ENCODE measurements around the gene GARRE1. TPM values are rescaled to one million over a fixed set of nuclear protein-coding genes. Genes with fewer than 3 reads are reported as not detected.
A peak's percentile ranks its signal among the peaks of the same experiment; 100 is the strongest.

Gene GARRE1
- total RNA-seq, 1 donor from 2014 or later = 20.1 TPM

DNA sequence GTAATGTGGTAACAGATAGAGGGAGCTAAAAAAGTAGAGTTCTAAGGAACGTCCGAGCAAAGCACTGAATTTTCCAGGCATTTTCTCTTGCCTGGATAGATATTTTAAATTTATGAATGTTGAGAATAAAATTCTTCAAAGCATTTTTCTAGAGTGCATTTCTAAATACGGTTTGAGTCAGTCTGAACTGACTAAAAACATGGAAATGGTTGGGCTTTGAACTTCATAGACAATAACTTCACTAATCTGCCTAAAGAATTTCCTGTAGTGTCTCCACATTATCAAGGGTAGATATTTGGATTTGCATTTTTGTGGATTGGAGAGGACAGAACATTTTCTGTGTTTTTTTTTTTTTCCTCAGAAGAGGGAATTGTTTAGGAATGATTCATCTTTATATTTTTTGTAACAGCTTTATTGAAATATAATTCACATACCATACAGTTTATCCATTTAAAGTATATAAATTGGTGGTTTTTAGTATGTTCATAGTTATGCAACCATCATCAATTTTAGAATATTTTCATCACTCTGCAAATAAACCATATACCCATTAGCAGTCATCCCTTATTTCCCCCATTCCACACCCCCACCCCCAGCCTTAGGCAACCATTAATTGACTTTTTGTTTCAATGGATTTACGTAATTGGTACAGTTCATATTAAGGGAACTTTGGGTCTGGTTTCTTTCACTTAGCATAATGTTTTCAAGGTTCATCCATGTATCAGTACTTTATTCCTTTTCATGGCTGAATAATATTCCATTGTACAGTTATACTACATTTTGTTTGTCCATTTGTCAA is 20.7 kb downstream of the GARRE1 start:
- Histone ChIP-seq H3K4me3 (ENCODE audit: insufficient read depth, low read depth, low read length) (no peak overlapping the region), H3K27me3 (ENCODE audit: insufficient read depth, low read length) (no peaks in the 10 kb centered on the region), H3K4me2 (ENCODE audit: low read length) (peak overlapping the region; percentile 84), H2AFZ (ENCODE audit: low read depth, low read length) (no peak overlapping the region), H3K27ac (ENCODE audit: low read depth, low read length) (peak overlapping the region; percentile 96), H3K9me3 (ENCODE audit: insufficient read depth, low read depth, low read length) (no peaks in the 10 kb centered on the region), H3K79me2 (ENCODE audit: insufficient read depth, low read length) (peaks cover 72% of the 10 kb centered on the region), H3K4me1 (ENCODE audit: insufficient read depth, low read length) (peaks cover 36% of the 10 kb centered on the region), H3K9ac (ENCODE audit: low read length) (peak overlapping the region; percentile 83), H4K20me1 (ENCODE audit: insufficient read depth, low read length) (no peaks in the 10 kb centered on the region), H3K36me3 (ENCODE audit: insufficient read depth, low read length) (no peaks in the 10 kb centered on the region)
- Mint-ChIP-seq H3K9me3 (ENCODE audit: unreplicated experiment) (no peaks in the 10 kb centered on the region), H3K27ac (ENCODE audit: unreplicated experiment) (peak overlapping the region; percentile 75), H3K4me3 (ENCODE audit: unreplicated experiment) (no peak overlapping the region), H3K36me3 (ENCODE audit: low read depth, unreplicated experiment) (peaks cover 4% of the 10 kb centered on the region), H3K4me1 (ENCODE audit: low read depth, unreplicated experiment) (peaks cover 26% of the 10 kb centered on the region), H3K27me3 (ENCODE audit: low read depth, unreplicated experiment) (no peaks in the 10 kb centered on the region)
- peak; percentile 97 for DNase-seq (ENCODE audit: low read depth)
- no peak for TF ChIP-seq EZH2 (IDR thresholded peaks at IDR 0.05; ENCODE audit: insufficient read depth, low read length)
- TF ChIP-seq, protein P1, sequence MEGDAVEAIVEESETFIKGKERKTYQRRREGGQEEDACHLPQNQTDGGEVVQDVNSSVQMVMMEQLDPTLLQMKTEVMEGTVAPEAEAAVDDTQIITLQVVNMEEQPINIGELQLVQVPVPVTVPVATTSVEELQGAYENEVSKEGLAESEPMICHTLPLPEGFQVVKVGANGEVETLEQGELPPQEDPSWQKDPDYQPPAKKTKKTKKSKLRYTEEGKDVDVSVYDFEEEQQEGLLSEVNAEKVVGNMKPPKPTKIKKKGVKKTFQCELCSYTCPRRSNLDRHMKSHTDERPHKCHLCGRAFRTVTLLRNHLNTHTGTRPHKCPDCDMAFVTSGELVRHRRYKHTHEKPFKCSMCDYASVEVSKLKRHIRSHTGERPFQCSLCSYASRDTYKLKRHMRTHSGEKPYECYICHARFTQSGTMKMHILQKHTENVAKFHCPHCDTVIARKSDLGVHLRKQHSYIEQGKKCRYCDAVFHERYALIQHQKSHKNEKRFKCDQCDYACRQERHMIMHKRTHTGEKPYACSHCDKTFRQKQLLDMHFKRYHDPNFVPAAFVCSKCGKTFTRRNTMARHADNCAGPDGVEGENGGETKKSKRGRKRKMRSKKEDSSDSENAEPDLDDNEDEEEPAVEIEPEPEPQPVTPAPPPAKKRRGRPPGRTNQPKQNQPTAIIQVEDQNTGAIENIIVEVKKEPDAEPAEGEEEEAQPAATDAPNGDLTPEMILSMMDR (IDR thresholded peaks at IDR 0.05; ENCODE audit: insufficient read depth, low read depth, low read length) = no peak
- FAIRE-seq = peak; percentile 70

DNA sequence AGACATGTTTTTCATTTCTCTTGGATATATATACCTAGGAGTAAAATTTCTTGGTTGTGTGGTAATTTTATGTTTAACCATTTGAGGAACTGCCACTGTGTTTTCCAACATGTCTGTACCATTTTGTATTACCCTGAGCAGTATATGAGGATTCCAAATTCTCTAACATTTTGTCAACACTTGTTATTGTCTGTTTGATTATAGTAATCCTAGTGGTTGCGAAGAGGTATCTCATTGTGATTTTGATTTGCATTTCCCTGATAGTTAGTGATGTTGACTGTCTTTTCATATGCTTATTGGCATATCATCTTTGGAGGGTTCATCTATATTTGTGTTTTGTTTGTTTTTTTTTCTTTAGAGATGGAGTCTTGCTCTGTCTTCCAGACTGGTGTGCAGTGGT is 21.4 kb downstream of the GARRE1 start:
- Mint-ChIP-seq H3K4me3 (ENCODE audit: unreplicated experiment) (peak overlapping the region; percentile 6), H3K9me3 (ENCODE audit: unreplicated experiment) (no peaks in the 10 kb centered on the region), H3K4me1 (ENCODE audit: low read depth, unreplicated experiment) (peaks cover 19% of the 10 kb centered on the region), H3K36me3 (ENCODE audit: low read depth, unreplicated experiment) (peaks cover under 1% of the 10 kb centered on the region), H3K27ac (ENCODE audit: unreplicated experiment) (no peak overlapping the region), H3K27me3 (ENCODE audit: low read depth, unreplicated experiment) (no peaks in the 10 kb centered on the region)
- Histone ChIP-seq H3K4me1 (ENCODE audit: insufficient read depth, low read length) (peaks cover 29% of the 10 kb centered on the region), H2AFZ (ENCODE audit: low read depth, low read length) (no peak overlapping the region), H3K4me2 (ENCODE audit: low read length) (peak overlapping the region; percentile 19), H3K27me3 (ENCODE audit: insufficient read depth, low read length) (no peaks in the 10 kb centered on the region), H3K4me3 (ENCODE audit: insufficient read depth, low read depth, low read length) (no peak overlapping the region), H3K36me3 (ENCODE audit: insufficient read depth, low read length) (no peaks in the 10 kb centered on the region), H3K9me3 (ENCODE audit: insufficient read depth, low read depth, low read length) (no peaks in the 10 kb centered on the region), H4K20me1 (ENCODE audit: insufficient read depth, low read length) (no peaks in the 10 kb centered on the region), H3K27ac (ENCODE audit: low read depth, low read length) (peak overlapping the region; percentile 57), H3K9ac (ENCODE audit: low read length) (no peak overlapping the region), H3K79me2 (ENCODE audit: insufficient read depth, low read length) (peaks cover 72% of the 10 kb centered on the region)
- FAIRE-seq (no peak), DNase-seq (ENCODE audit: low read depth) (no peak)
- TF ChIP-seq EZH2 (IDR thresholded peaks at IDR 0.05; ENCODE audit: insufficient read depth, low read length) = no peak
- TF ChIP-seq, protein P1 (IDR thresholded peaks at IDR 0.05; ENCODE audit: insufficient read depth, low read depth, low read length) = no peak

DNA sequence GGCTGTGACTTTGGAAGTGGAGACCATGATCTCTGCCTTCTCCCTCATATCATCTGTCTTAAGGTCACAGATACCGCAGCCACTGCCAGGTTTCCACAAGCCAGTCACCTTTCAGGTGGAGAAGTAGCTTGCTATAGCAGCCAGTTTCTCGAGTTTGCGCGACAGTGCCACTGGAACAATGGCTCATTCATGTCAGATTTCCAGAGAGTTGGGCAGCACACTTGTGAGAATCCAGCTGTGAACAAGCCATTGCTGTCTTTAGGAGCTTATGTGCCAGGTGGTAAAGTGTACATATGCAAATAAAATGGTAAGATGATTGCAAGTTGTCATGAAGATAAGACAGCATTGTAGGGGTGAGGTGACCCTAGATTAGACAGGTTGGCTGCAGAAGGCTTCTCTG is 22.3 kb downstream of the GARRE1 start:
- peaks cover 28% of the 10 kb centered on the region for H3K4me1 ChIP-seq (ENCODE audit: insufficient read depth, low read length)
- H3K36me3 ChIP-seq (ENCODE audit: insufficient read depth, low read length) = no peaks in the 10 kb centered on the region
- DNase-seq (ENCODE audit: low read depth) = no peak
- H3K4me3 ChIP-seq (ENCODE audit: insufficient read depth, low read depth, low read length) = no peak overlapping the region
- peaks cover 73% of the 10 kb centered on the region for H3K79me2 ChIP-seq (ENCODE audit: insufficient read depth, low read length)
- Mint-ChIP-seq H3K9me3 (ENCODE audit: unreplicated experiment) (no peaks in the 10 kb centered on the region), H3K27me3 (ENCODE audit: low read depth, unreplicated experiment) (no peaks in the 10 kb centered on the region), H3K36me3 (ENCODE audit: low read depth, unreplicated experiment) (no peaks in the 10 kb centered on the region), H3K4me1 (ENCODE audit: low read depth, unreplicated experiment) (peaks cover 18% of the 10 kb centered on the region), H3K4me3 (ENCODE audit: unreplicated experiment) (no peak overlapping the region), H3K27ac (ENCODE audit: unreplicated experiment) (no peak overlapping the region)
- no peaks in the 10 kb centered on the region for H4K20me1 ChIP-seq (ENCODE audit: insufficient read depth, low read length)
- H3K9me3 ChIP-seq (ENCODE audit: insufficient read depth, low read depth, low read length) = no peaks in the 10 kb centered on the region
- no peaks in the 10 kb centered on the region for H3K27me3 ChIP-seq (ENCODE audit: insufficient read depth, low read length)
- no peak overlapping the region for H2AFZ ChIP-seq (ENCODE audit: low read depth, low read length)
- TF ChIP-seq EZH2 (IDR thresholded peaks at IDR 0.05; ENCODE audit: insufficient read depth, low read length) = no peak
- TF ChIP-seq, protein P1 (IDR thresholded peaks at IDR 0.05; ENCODE audit: insufficient read depth, low read depth, low read length) = no peak
- no peak overlapping the region for H3K27ac ChIP-seq (ENCODE audit: low read depth, low read length)
- peak overlapping the region; percentile 10 for H3K4me2 ChIP-seq (ENCODE audit: low read length)
- no peak overlapping the region for H3K9ac ChIP-seq (ENCODE audit: low read length)
- FAIRE-seq = no peak
